ENCODE data around the gene GJA5. TPM values are rescaled to one million over a fixed set of nuclear protein-coding genes. Genes with fewer than 3 reads are reported as not detected.
"Not testable (repeated sequence)": the region's sequence is repeated elsewhere in the genome, so short reads cannot be mapped to it uniquely, and the experiment has no call there.

GJA5 gene
- total RNA-seq, 2 experiments from 2014 or later: not detected

- H3K36me3 Mint-ChIP-seq: no peaks in the 10 kb centered on the region
- no peak for DNase-seq
- no peaks in the 10 kb centered on the region for H3K4me1 Mint-ChIP-seq
- no peaks in the 10 kb centered on the region for H3K9me3 Mint-ChIP-seq
- H3K27me3 Mint-ChIP-seq: no peaks in the 10 kb centered on the region
- H3K4me3 Mint-ChIP-seq: no peak overlapping the region
- no peak overlapping the region for H3K27ac Mint-ChIP-seq
These were observed 9.7 kb downstream of the GJA5 start for GRCh38 chr1:147750618-147751217.

GRCh38 chr1:147749792-147750191 is 10.6 kb downstream of the GJA5 start:
- H3K36me3 Mint-ChIP-seq: no peaks in the 10 kb centered on the region
- H3K27me3 Mint-ChIP-seq: no peaks in the 10 kb centered on the region
- no peaks in the 10 kb centered on the region for H3K9me3 Mint-ChIP-seq
- H3K27ac Mint-ChIP-seq: no peak overlapping the region
- DNase-seq: no peak
- no peaks in the 10 kb centered on the region for H3K4me1 Mint-ChIP-seq
- no peak overlapping the region for H3K4me3 Mint-ChIP-seq

- Mint-ChIP-seq H3K4me3 (no peak overlapping the region), H3K27ac (no peak overlapping the region), H3K9me3 (no peaks in the 10 kb centered on the region), H3K36me3 (no peaks in the 10 kb centered on the region), H3K27me3 (no peaks in the 10 kb centered on the region), H3K4me1 (no peaks in the 10 kb centered on the region)
- DNase-seq: no peak
These were observed 11.6 kb downstream of the GJA5 start for GRCh38 chr1:147748676-147749350.

- Mint-ChIP-seq H3K9me3 (no peaks in the 10 kb centered on the region), H3K4me1 (no peaks in the 10 kb centered on the region), H3K36me3 (no peaks in the 10 kb centered on the region), H3K27ac (no peak overlapping the region), H3K27me3 (no peaks in the 10 kb centered on the region), H3K4me3 (no peak overlapping the region)
- no peak for DNase-seq
These were observed 12.4 kb downstream of the GJA5 start for GRCh38 chr1:147747966-147748365.

- Mint-ChIP-seq H3K27me3 (no peaks in the 10 kb centered on the region), H3K36me3 (no peaks in the 10 kb centered on the region), H3K4me3 (no peak overlapping the region), H3K9me3 (no peaks in the 10 kb centered on the region), H3K4me1 (no peaks in the 10 kb centered on the region), H3K27ac (no peak overlapping the region)
- DNase-seq: no peak
These were observed 15.1 kb downstream of the GJA5 start for GRCh38 chr1:147745271-147745670.

GRCh38 chr1:147741065-147741464 is 19.3 kb downstream of the GJA5 start:
- Mint-ChIP-seq H3K4me3 (no peak overlapping the region), H3K36me3 (no peaks in the 10 kb centered on the region), H3K27ac (no peak overlapping the region), H3K4me1 (no peaks in the 10 kb centered on the region), H3K27me3 (no peaks in the 10 kb centered on the region), H3K9me3 (no peaks in the 10 kb centered on the region)
- no peak for DNase-seq

GRCh38 chr1:147740391-147740790 is 20.0 kb downstream of the GJA5 start:
- Mint-ChIP-seq H3K27me3 (no peaks in the 10 kb centered on the region), H3K4me1 (no peaks in the 10 kb centered on the region), H3K36me3 (no peaks in the 10 kb centered on the region), H3K4me3 (no peak overlapping the region), H3K27ac (no peak overlapping the region), H3K9me3 (no peaks in the 10 kb centered on the region)
- no peak for DNase-seq

GRCh38 chr1:147738739-147739476 is 21.5 kb downstream of the GJA5 start:
- no peak overlapping the region for H3K27ac Mint-ChIP-seq
- no peak for DNase-seq
- H3K4me3 Mint-ChIP-seq: no peak overlapping the region
- H3K27me3 Mint-ChIP-seq: no peaks in the 10 kb centered on the region
- H3K4me1 Mint-ChIP-seq: peaks cover 2% of the 10 kb centered on the region
- no peaks in the 10 kb centered on the region for H3K36me3 Mint-ChIP-seq
- H3K9me3 Mint-ChIP-seq: no peaks in the 10 kb centered on the region

GRCh38 chr1:147738129-147738528 is 22.3 kb downstream of the GJA5 start:
- Mint-ChIP-seq H3K36me3 (no peaks in the 10 kb centered on the region), H3K9me3 (no peaks in the 10 kb centered on the region), H3K4me3 (no peak overlapping the region), H3K4me1 (peaks cover 2% of the 10 kb centered on the region), H3K27ac (no peak overlapping the region), H3K27me3 (no peaks in the 10 kb centered on the region)
- DNase-seq: no peak

- Mint-ChIP-seq H3K27ac (no peak overlapping the region), H3K36me3 (no peaks in the 10 kb centered on the region), H3K4me3 (no peak overlapping the region), H3K9me3 (no peaks in the 10 kb centered on the region), H3K27me3 (no peaks in the 10 kb centered on the region), H3K4me1 (peaks cover 2% of the 10 kb centered on the region)
- DNase-seq: no peak
These were observed 23.5 kb downstream of the GJA5 start for GRCh38 chr1:147736883-147737282.

GRCh38 chr1:147735423-147735822 is 25.0 kb downstream of the GJA5 start:
- H3K36me3 Mint-ChIP-seq: no peaks in the 10 kb centered on the region
- no peaks in the 10 kb centered on the region for H3K9me3 Mint-ChIP-seq
- H3K4me3 Mint-ChIP-seq: no peak overlapping the region

GRCh38 chr1:147734291-147734841 is 26.0 kb downstream of the GJA5 start:
- not testable (repeated sequence) for H3K4me1 Mint-ChIP-seq, H3K4me3 Mint-ChIP-seq, H3K27me3 Mint-ChIP-seq, H3K27ac Mint-ChIP-seq, DNase-seq, H3K9me3 Mint-ChIP-seq, H3K36me3 Mint-ChIP-seq

More at GRCh38 chr1:147735423-147735822, 25.0 kb downstream of the GJA5 start:
- Mint-ChIP-seq H3K27me3 (peaks cover 6% of the 10 kb centered on the region), H3K27ac (no peak overlapping the region), H3K4me1 (peaks cover 2% of the 10 kb centered on the region)
- DNase-seq: no peak

GRCh38 chr1:147729315-147729714 is 31.1 kb downstream of the GJA5 start:
- Mint-ChIP-seq H3K4me3 (no peak overlapping the region), H3K27me3 (peaks cover 6% of the 10 kb centered on the region), H3K36me3 (no peaks in the 10 kb centered on the region), H3K4me1 (peaks cover 3% of the 10 kb centered on the region), H3K27ac (no peak overlapping the region), H3K9me3 (no peaks in the 10 kb centered on the region)
- DNase-seq: no peak

- H3K9me3 Mint-ChIP-seq: no peaks in the 10 kb centered on the region
- H3K27me3 Mint-ChIP-seq: peaks cover 19% of the 10 kb centered on the region
- peaks cover 5% of the 10 kb centered on the region for H3K4me1 Mint-ChIP-seq
- no peak overlapping the region for H3K27ac Mint-ChIP-seq
- DNase-seq: no peak
- H3K36me3 Mint-ChIP-seq: no peaks in the 10 kb centered on the region
- no peak overlapping the region for H3K4me3 Mint-ChIP-seq
These were observed 34.2 kb downstream of the GJA5 start for GRCh38 chr1:147726168-147726567.

GRCh38 chr1:147725685-147726084 is 34.7 kb downstream of the GJA5 start:
- Mint-ChIP-seq H3K36me3 (no peaks in the 10 kb centered on the region), H3K27ac (no peak overlapping the region), H3K4me1 (peaks cover 5% of the 10 kb centered on the region), H3K4me3 (no peak overlapping the region), H3K9me3 (no peaks in the 10 kb centered on the region), H3K27me3 (peaks cover 16% of the 10 kb centered on the region)
- DNase-seq: no peak
